CD4-positive, alpha-beta memory T cell (primary cell): Measurements from ENCODE around the gene HES3. TPM values are rescaled to one million over a fixed set of nuclear protein-coding genes. Genes with fewer than 3 reads are reported as not detected.

Source experiments
- CTCF ChIA-PET: fragments of 350-600 bp; sonication (Branson Sonifier 250); formaldehyde crosslinking; loops from one replicate; lab custom pipeline; 2021; ENCODE audit warnings: inconsistent platforms; ENCODE audit not compliant: partially characterized antibody; lab: Charles Lee
- POLR2A ChIA-PET: fragments of 350-600 bp; sonication (Branson Sonifier 250); formaldehyde crosslinking; loops from one replicate; lab custom pipeline; 2021; ENCODE audit not compliant: partially characterized antibody; lab: Charles Lee
- DNase-seq, 5 donors: peaks; one replicate each; pipeline versions ENCODE4 v3.0.0 to v3.0.0-alpha.2; 2020 to 2022; ENCODE audit warnings: mixed read lengths in 1 of 5
- H3K27ac ChIP-seq: one replicate; pipeline ENCODE4 v1.7.0; 2013; ENCODE audit warnings: low read depth, low read length
- H3K27me3 ChIP-seq: 2 replicates; pipeline ENCODE4 v1.7.0; 2013; ENCODE audit warnings: mild to moderate bottlenecking, low read length, moderate library complexity; ENCODE audit not compliant: insufficient read depth
- H3K36me3 ChIP-seq: 2 replicates; pipeline ENCODE4 v1.7.0; 2013; ENCODE audit warnings: mild to moderate bottlenecking, low read length, moderate library complexity; ENCODE audit not compliant: insufficient read depth
- H3K4me1 ChIP-seq: 2 replicates; pipeline ENCODE4 v1.7.0; 2013; ENCODE audit warnings: mild to moderate bottlenecking, low read length, moderate library complexity; ENCODE audit not compliant: insufficient read depth
- H3K4me3 ChIP-seq, 2 donors: one replicate each; pipeline ENCODE4 v1.7.0; 2013; ENCODE audit warnings: low read length in 2 of 2, mild to moderate bottlenecking in 1 of 2
- H3K9me3 ChIP-seq, 2 donors: one replicate each; pipeline ENCODE4 v1.7.0; 2013; ENCODE audit warnings: low read length in 2 of 2, control low read depth in 1 of 2; ENCODE audit not compliant: control insufficient read depth in 1 of 2
- H3K27ac Mint-ChIP-seq, 7 donors: one replicate each; pipeline ENCODE4 v1.8.0; 2020 to 2021; ENCODE audit warnings: mixed read lengths in 7 of 7, mild to moderate bottlenecking in 6 of 7, inconsistent platforms in 3 of 7, moderate library complexity in 3 of 7
- H3K27me3 Mint-ChIP-seq, 2 donors: one replicate each; pipeline ENCODE4 v1.8.0; 2020 to 2021; ENCODE audit warnings: mixed read lengths in 2 of 2
- H3K36me3 Mint-ChIP-seq, 2 donors: one replicate each; pipeline ENCODE4 v1.8.0; 2020 to 2021; ENCODE audit warnings: mixed read lengths in 2 of 2, inconsistent platforms in 1 of 2, mild to moderate bottlenecking in 1 of 2
- H3K4me1 Mint-ChIP-seq, 4 donors: one replicate each; pipeline ENCODE4 v1.8.0; 2020 to 2021; ENCODE audit warnings: mixed read lengths in 4 of 4, mild to moderate bottlenecking in 1 of 4
- H3K4me3 Mint-ChIP-seq, 8 donors: one replicate each; pipeline ENCODE4 v1.8.0; 2020 to 2021; ENCODE audit warnings: mixed read lengths in 8 of 8, mild to moderate bottlenecking in 7 of 8, moderate library complexity in 6 of 8, inconsistent platforms in 3 of 8
- H3K9me3 Mint-ChIP-seq, 8 donors: one replicate each; pipeline ENCODE4 v1.8.0; 2020 to 2021; ENCODE audit warnings: mixed read lengths in 8 of 8, mild to moderate bottlenecking in 5 of 8, inconsistent platforms in 3 of 8, moderate library complexity in 1 of 8
- intact Hi-C: fragments of 100-400 bp; cut with micrococcal nuclease; formaldehyde crosslinking; loops from one replicate; pipeline ENCODE4 v1.15.1; 2023
- polyA plus RNA-seq, 2 donors: library from polyadenylated mRNA; unstranded; fragments of 300-500 nt; fragmentation: Illumina TruSeq; gene quantifications; one replicate each; pipeline ENCODE4 v1.2.3, GENCODE V29; 2021
- total RNA-seq, 2 experiments: library from RNA; stranded (reverse); gene quantifications; one replicate each; pipeline ENCODE4 v1.2.3, GENCODE V29; 2021

The HES3 gene
- total and polyA plus RNA-seq, 4 experiments from 2014 or later = not detected

- Mint-ChIP-seq H3K27me3 (no peaks in the 10 kb centered on the region), H3K27ac (no peak overlapping the region), H3K36me3 (no peaks in the 10 kb centered on the region), H3K4me1 (no peaks in the 10 kb centered on the region), H3K4me3 (no peak overlapping the region), H3K9me3 (no peaks in the 10 kb centered on the region)
- POLR2A ChIA-PET = no interaction called here
- Histone ChIP-seq H3K36me3 (no peaks in the 10 kb centered on the region), H3K4me1 (no peaks in the 10 kb centered on the region), H3K27me3 (no peaks in the 10 kb centered on the region), H3K4me3 (no peak overlapping the region), H3K27ac (no peak overlapping the region), H3K9me3 (no peaks in the 10 kb centered on the region)
- no peak for DNase-seq
- intact Hi-C loops = no loop called here
- CTCF ChIA-PET = no interaction called here
Observed at GRCh38 chr1:6285336-6285735, 41.4 kb downstream of the HES3 start.

- Histone ChIP-seq H3K4me1 (no peaks in the 10 kb centered on the region), H3K27ac (no peak overlapping the region), H3K36me3 (no peaks in the 10 kb centered on the region), H3K4me3 (no peak overlapping the region), H3K27me3 (no peaks in the 10 kb centered on the region), H3K9me3 (no peaks in the 10 kb centered on the region)
- DNase-seq = no peak
- no peaks in the 10 kb centered on the region for H3K36me3 Mint-ChIP-seq
- H3K4me1 Mint-ChIP-seq = no peaks in the 10 kb centered on the region
- POLR2A ChIA-PET = no interaction called here
- no peak overlapping the region for H3K27ac Mint-ChIP-seq
- CTCF ChIA-PET = no interaction called here
- no peaks in the 10 kb centered on the region for H3K27me3 Mint-ChIP-seq
- H3K9me3 Mint-ChIP-seq = no peaks in the 10 kb centered on the region
- no peak overlapping the region for H3K4me3 Mint-ChIP-seq
- intact Hi-C loops = no loop called here
Observed at GRCh38 chr1:6286266-6286665, 42.3 kb downstream of the HES3 start.

GRCh38 chr1:6287029-6287428 lies 43.0 kb downstream of the HES3 start:
- ChIA-PET POLR2A (no interaction called here), CTCF (no interaction called here)
- Mint-ChIP-seq H3K9me3 (no peaks in the 10 kb centered on the region), H3K4me1 (no peaks in the 10 kb centered on the region), H3K27me3 (no peaks in the 10 kb centered on the region), H3K27ac (no peak overlapping the region), H3K4me3 (no peak overlapping the region), H3K36me3 (no peaks in the 10 kb centered on the region)
- Histone ChIP-seq H3K4me1 (no peaks in the 10 kb centered on the region), H3K27ac (no peak overlapping the region), H3K4me3 (no peak overlapping the region), H3K9me3 (no peaks in the 10 kb centered on the region), H3K27me3 (no peaks in the 10 kb centered on the region), H3K36me3 (no peaks in the 10 kb centered on the region)
- intact Hi-C loops = no loop called here
- DNase-seq = no peak

GRCh38 chr1:6287431-6287886 lies 43.5 kb downstream of the HES3 start:
- Histone ChIP-seq H3K36me3 (no peaks in the 10 kb centered on the region), H3K4me1 (no peaks in the 10 kb centered on the region), H3K9me3 (no peaks in the 10 kb centered on the region), H3K27me3 (no peaks in the 10 kb centered on the region), H3K4me3 (no peak overlapping the region), H3K27ac (no peak overlapping the region)
- no peak overlapping the region for H3K27ac Mint-ChIP-seq
- H3K4me1 Mint-ChIP-seq = no peaks in the 10 kb centered on the region
- H3K9me3 Mint-ChIP-seq = no peaks in the 10 kb centered on the region
- intact Hi-C loops = no loop called here
- DNase-seq = no peak
- H3K36me3 Mint-ChIP-seq = no peaks in the 10 kb centered on the region
- H3K4me3 Mint-ChIP-seq = no peak overlapping the region
- POLR2A ChIA-PET = interaction anchor here (0.6 kb wide), 1 partner anchor 127 kb away, joined by 3 read pairs; no protein-coding TSS in a partner anchor
- CTCF ChIA-PET = no interaction called here
- H3K27me3 Mint-ChIP-seq = no peaks in the 10 kb centered on the region

GRCh38 chr1:6288026-6288425 lies 44.0 kb downstream of the HES3 start:
- no peak overlapping the region for H3K27ac Mint-ChIP-seq
- DNase-seq = no peak
- Histone ChIP-seq H3K4me1 (no peaks in the 10 kb centered on the region), H3K4me3 (no peak overlapping the region), H3K27me3 (no peaks in the 10 kb centered on the region), H3K36me3 (no peaks in the 10 kb centered on the region), H3K27ac (no peak overlapping the region), H3K9me3 (no peaks in the 10 kb centered on the region)
- CTCF ChIA-PET = no interaction called here
- no peak overlapping the region for H3K4me3 Mint-ChIP-seq
- peaks cover under 1% of the 10 kb centered on the region in 2 donors for H3K36me3 Mint-ChIP-seq
- H3K27me3 Mint-ChIP-seq = no peaks in the 10 kb centered on the region
- no peaks in the 10 kb centered on the region for H3K9me3 Mint-ChIP-seq
- no peaks in the 10 kb centered on the region for H3K4me1 Mint-ChIP-seq
- intact Hi-C loops = no loop called here
- POLR2A ChIA-PET = interaction anchor here (0.6 kb wide), 1 partner anchor 127 kb away, joined by 3 read pairs; no protein-coding TSS in a partner anchor

- no peaks in the 10 kb centered on the region for H3K36me3 ChIP-seq
- H3K27ac ChIP-seq = no peak overlapping the region
- H3K36me3 Mint-ChIP-seq = peaks cover 4 to 6% of the 10 kb centered on the region in 2 donors
- H3K4me1 Mint-ChIP-seq = no peaks in the 10 kb centered on the region
- POLR2A ChIA-PET = no interaction called here
- CTCF ChIA-PET = no interaction called here
- H3K27me3 Mint-ChIP-seq = no peaks in the 10 kb centered on the region
- H3K4me1 ChIP-seq = no peaks in the 10 kb centered on the region
- no peak for DNase-seq
- intact Hi-C loops = no loop called here
- H3K27ac Mint-ChIP-seq = no peak overlapping the region
- H3K4me3 Mint-ChIP-seq = no peak overlapping the region
- H3K4me3 ChIP-seq = no peak overlapping the region
- no peaks in the 10 kb centered on the region for H3K9me3 Mint-ChIP-seq
- no peaks in the 10 kb centered on the region for H3K27me3 ChIP-seq
- no peaks in the 10 kb centered on the region for H3K9me3 ChIP-seq
Observed at GRCh38 chr1:6288665-6289064, 44.7 kb downstream of the HES3 start.

- no peaks in the 10 kb centered on the region for H3K9me3 Mint-ChIP-seq
- no peaks in the 10 kb centered on the region for H3K4me1 ChIP-seq
- H3K9me3 ChIP-seq = no peaks in the 10 kb centered on the region
- CTCF ChIA-PET = no interaction called here
- no peaks in the 10 kb centered on the region for H3K27me3 ChIP-seq
- peaks cover 0 to 2% (median under 1%) of the 10 kb centered on the region in 4 donors for H3K4me1 Mint-ChIP-seq
- POLR2A ChIA-PET = no interaction called here
- H3K36me3 ChIP-seq = no peaks in the 10 kb centered on the region
- no peak overlapping the region for H3K4me3 Mint-ChIP-seq
- H3K36me3 Mint-ChIP-seq = peaks cover 7 to 12% of the 10 kb centered on the region in 2 donors
- intact Hi-C loops = no loop called here
- no peaks in the 10 kb centered on the region for H3K27me3 Mint-ChIP-seq
- H3K27ac Mint-ChIP-seq = no peak overlapping the region
- no peak overlapping the region for H3K4me3 ChIP-seq
- no peak overlapping the region for H3K27ac ChIP-seq
- DNase-seq = no peak
Observed at GRCh38 chr1:6292102-6292501, 48.1 kb downstream of the HES3 start.
